SK-N-SH (cell line): ENCODE results near the gene SOS2. TPM values are rescaled to one million over a fixed set of nuclear protein-coding genes. Genes with fewer than 3 reads are reported as not detected.
"Not testable (repeated sequence)": the region's sequence is repeated elsewhere in the genome, so short reads cannot be mapped to it uniquely, and the experiment has no call there.

Experiments used
- CTCF ChIA-PET: fragments of 300-600, 350-600 bp; formaldehyde crosslinking; extraction: SDS; loops from one replicate; lab custom pipeline; 2021; lab: Yijun Ruan, JAX
- POLR2A ChIA-PET: fragments of 350-600 bp; sonication (Branson Sonifier 250); formaldehyde crosslinking; extraction: SDS; loops from one replicate; lab custom pipeline; 2020; ENCODE audit warnings: antibody characterized with exemption, inconsistent platforms; lab: Yijun Ruan, JAX
- DNase-seq: peaks from one replicate; pipeline ENCODE4 v3.0.0; 2012
- H2AFZ ChIP-seq: fragments of 200-600 bp; sonication (generic); 2 replicates; pipeline ENCODE4 v1.8.1; 2016; ENCODE audit warnings: antibody characterized with exemption, mild to moderate bottlenecking, low read depth
- H3F3A ChIP-seq: fragments of 200-600 bp; sonication (generic); replicated peaks from 2 replicates; pipeline ENCODE3; 2016; ENCODE audit warnings: antibody characterized with exemption, mild to moderate bottlenecking; ENCODE audit not compliant: insufficient read depth
- H3K27ac ChIP-seq, 2 experiments: fragments of 200-500 bp in 1 of 2; fragments of 200-600 bp in 1 of 2; sonication (Bioruptor generic) in 1 of 2; sonication (generic), shearing (Covaris generic) in 1 of 2; 2 replicates each; pipeline versions ENCODE4 v1.5.1 to v1.6.1; 2014 to 2016; ENCODE audit warnings: low read depth in 2 of 2, inconsistent platforms in 1 of 2, low read length in 1 of 2, mild to moderate bottlenecking in 1 of 2, mixed read lengths in 1 of 2
- H3K27me3 ChIP-seq: fragments of 200-600 bp; sonication (generic), shearing (Covaris generic); 2 replicates; pipeline ENCODE4 v1.6.1; 2016; ENCODE audit warnings: mixed run types; ENCODE audit not compliant: insufficient read depth
- H3K36me3 ChIP-seq, 2 experiments: fragments of 200-500 bp in 1 of 2; fragments of 200-600 bp in 1 of 2; sonication (Bioruptor generic) in 1 of 2; sonication (generic) in 1 of 2; replicated peaks in 1 of 2; 2 replicates each; pipeline versions ENCODE3 to v1.5.1; 2014 to 2016; ENCODE audit warnings: low read length in 1 of 2, mild to moderate bottlenecking in 1 of 2; ENCODE audit not compliant: insufficient read depth in 2 of 2, control insufficient read depth in 1 of 2
- H3K4me1 ChIP-seq, 2 experiments: fragments of 200-500 bp in 1 of 2; fragments of 200-600 bp in 1 of 2; sonication (Bioruptor generic) in 1 of 2; sonication (generic), shearing (Covaris generic) in 1 of 2; 2 replicates each; pipeline versions ENCODE4 v1.5.1 to v1.6.1; 2014 to 2016; ENCODE audit warnings: low read depth in 1 of 2, low read length in 1 of 2, mixed run types in 1 of 2; ENCODE audit not compliant: insufficient read depth in 2 of 2, control insufficient read depth in 1 of 2
- H3K4me2 ChIP-seq: fragments of 200-600 bp; sonication (generic), shearing (Covaris generic); 2 replicates; pipeline ENCODE4 v1.6.1; 2017; ENCODE audit warnings: mixed run types
- H3K4me3 ChIP-seq, 2 experiments: fragments of 200-500 bp in 1 of 2; fragments of 200-600 bp in 1 of 2; sonication (Bioruptor generic) in 1 of 2; sonication (generic), shearing (Covaris generic) in 1 of 2; 2 replicates each; pipeline versions ENCODE4 v1.5.1 to v1.8.1; 2014 to 2016; ENCODE audit warnings: low read depth in 2 of 2, inconsistent platforms in 1 of 2, low read length in 1 of 2, mild to moderate bottlenecking in 1 of 2, mixed read lengths in 1 of 2, moderate library complexity in 1 of 2
- H3K79me2 ChIP-seq: fragments of 200-600 bp; sonication (generic); 2 replicates; pipeline ENCODE4 v1.8.1; 2017; ENCODE audit warnings: mild to moderate bottlenecking; ENCODE audit not compliant: insufficient read depth
- H3K9ac ChIP-seq: fragments of 200-600 bp; sonication (generic); 2 replicates; pipeline ENCODE4 v1.6.1; 2017; ENCODE audit warnings: mixed run types
- H3K9me2 ChIP-seq: fragments of 200-600 bp; sonication (generic); 2 replicates; pipeline ENCODE4 v1.6.1; 2017; ENCODE audit warnings: mixed run types
- H3K9me3 ChIP-seq: fragments of 200-600 bp; sonication (generic); 2 replicates; pipeline ENCODE4 v1.6.1; 2017; ENCODE audit warnings: mixed run types, mild to moderate bottlenecking, moderate library complexity
- H4K20me1 ChIP-seq: fragments of 200-600 bp; sonication (generic); 2 replicates; pipeline ENCODE4 v1.6.1; 2017; ENCODE audit warnings: mild to moderate bottlenecking, mixed run types; ENCODE audit not compliant: insufficient read depth
- YY1 ChIP-seq: IDR thresholded peaks from 2 replicates; pipeline ENCODE4 v1.4.0; 2012; ENCODE audit warnings: low read depth, mild to moderate bottlenecking
- WGBS: methylation state at CpG from one replicate; pipeline ENCODE4 v1.1.6; 2017; ENCODE audit warnings: low lambda C conversion rate; 5-methylcytosine and 5-hydroxymethylcytosine counted together
- polyA plus RNA-seq, 3 experiments: library from polyadenylated mRNA; depleted of rRNA; stranded (reverse); fragments of >200 nt; gene quantifications; 2 replicates each; pipeline ENCODE4 v1.2.3, GENCODE V29; 2012
- TF ChIP-seq, protein P1 (sequence below): IDR thresholded peaks from 2 replicates; pipeline ENCODE4 v1.4.0; 2012; ENCODE audit warnings: low read depth
- TF ChIP-seq, protein P2 (sequence below): IDR thresholded peaks from 2 replicates; pipeline ENCODE4 v1.6.1; 2012; ENCODE audit warnings: mild to moderate bottlenecking, low read depth, low read length, moderate library complexity

The SOS2 gene
- polyA plus RNA-seq, 1 of the 3 experiments (the other 2 are of a cell fraction) = 6.2 TPM

DNA sequence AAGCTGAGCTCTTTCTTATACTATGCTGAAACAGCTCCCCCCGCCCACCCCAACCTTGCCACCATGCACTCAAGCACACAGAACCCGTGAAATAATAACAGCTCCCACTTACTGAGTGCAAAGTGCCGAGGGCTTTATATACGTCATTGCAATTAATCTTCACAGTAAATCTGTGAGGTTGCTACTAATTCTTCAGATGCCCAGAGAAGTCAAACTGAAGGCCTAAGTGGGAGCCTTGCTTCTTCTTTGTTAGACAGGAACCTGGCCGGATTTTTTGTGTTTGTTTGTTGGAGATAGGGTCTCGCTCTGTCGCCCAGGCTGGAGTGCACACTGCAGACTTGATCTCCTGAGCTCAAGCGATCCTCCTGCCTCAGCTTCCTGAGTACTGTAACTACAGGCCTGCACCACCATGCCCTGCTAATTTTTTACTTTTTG lies 149.1 kb downstream of the SOS2 start:
- POLR2A ChIA-PET = interaction anchor here (1.0 kb wide), 1 partner anchor 34 kb away, joined by 3 read pairs; the partner anchor contains the start of gene VCPKMT
- H2AFZ ChIP-seq = no peak overlapping the region
- no peak overlapping the region for H3K9ac ChIP-seq
- DNase-seq = no peak
- no peaks in the 10 kb centered on the region for H4K20me1 ChIP-seq
- H3K4me3 ChIP-seq = no peak overlapping the region
- H3K4me2 ChIP-seq = no peak overlapping the region
- H3K9me2 ChIP-seq = no peaks in the 10 kb centered on the region
- no peaks in the 10 kb centered on the region for H3K36me3 ChIP-seq
- TF ChIP-seq, protein P1, sequence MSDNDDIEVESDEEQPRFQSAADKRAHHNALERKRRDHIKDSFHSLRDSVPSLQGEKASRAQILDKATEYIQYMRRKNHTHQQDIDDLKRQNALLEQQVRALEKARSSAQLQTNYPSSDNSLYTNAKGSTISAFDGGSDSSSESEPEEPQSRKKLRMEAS = no peak
- TF ChIP-seq, protein P2, sequence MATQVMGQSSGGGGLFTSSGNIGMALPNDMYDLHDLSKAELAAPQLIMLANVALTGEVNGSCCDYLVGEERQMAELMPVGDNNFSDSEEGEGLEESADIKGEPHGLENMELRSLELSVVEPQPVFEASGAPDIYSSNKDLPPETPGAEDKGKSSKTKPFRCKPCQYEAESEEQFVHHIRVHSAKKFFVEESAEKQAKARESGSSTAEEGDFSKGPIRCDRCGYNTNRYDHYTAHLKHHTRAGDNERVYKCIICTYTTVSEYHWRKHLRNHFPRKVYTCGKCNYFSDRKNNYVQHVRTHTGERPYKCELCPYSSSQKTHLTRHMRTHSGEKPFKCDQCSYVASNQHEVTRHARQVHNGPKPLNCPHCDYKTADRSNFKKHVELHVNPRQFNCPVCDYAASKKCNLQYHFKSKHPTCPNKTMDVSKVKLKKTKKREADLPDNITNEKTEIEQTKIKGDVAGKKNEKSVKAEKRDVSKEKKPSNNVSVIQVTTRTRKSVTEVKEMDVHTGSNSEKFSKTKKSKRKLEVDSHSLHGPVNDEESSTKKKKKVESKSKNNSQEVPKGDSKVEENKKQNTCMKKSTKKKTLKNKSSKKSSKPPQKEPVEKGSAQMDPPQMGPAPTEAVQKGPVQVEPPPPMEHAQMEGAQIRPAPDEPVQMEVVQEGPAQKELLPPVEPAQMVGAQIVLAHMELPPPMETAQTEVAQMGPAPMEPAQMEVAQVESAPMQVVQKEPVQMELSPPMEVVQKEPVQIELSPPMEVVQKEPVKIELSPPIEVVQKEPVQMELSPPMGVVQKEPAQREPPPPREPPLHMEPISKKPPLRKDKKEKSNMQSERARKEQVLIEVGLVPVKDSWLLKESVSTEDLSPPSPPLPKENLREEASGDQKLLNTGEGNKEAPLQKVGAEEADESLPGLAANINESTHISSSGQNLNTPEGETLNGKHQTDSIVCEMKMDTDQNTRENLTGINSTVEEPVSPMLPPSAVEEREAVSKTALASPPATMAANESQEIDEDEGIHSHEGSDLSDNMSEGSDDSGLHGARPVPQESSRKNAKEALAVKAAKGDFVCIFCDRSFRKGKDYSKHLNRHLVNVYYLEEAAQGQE = no peak
- no peak for TF ChIP-seq YY1
- H3K27ac ChIP-seq = no peak overlapping the region
- no peaks in the 10 kb centered on the region for H3K79me2 ChIP-seq
- 86% methylated on average over 8 of the region's 8 CpGs for WGBS
- H3K4me1 ChIP-seq = no peaks in the 10 kb centered on the region; a peak in 1 of 4 replicates
- H3K27me3 ChIP-seq = no peaks in the 10 kb centered on the region
- CTCF ChIA-PET = interaction anchor here (1.0 to 1.7 kb wide), 5 partner anchors 9 to 221 kb away, joined by 3 to 8 read pairs (median 3); no protein-coding TSS in a partner anchor
- peaks cover 10% of the 10 kb centered on the region for H3F3A ChIP-seq
- no peaks in the 10 kb centered on the region for H3K9me3 ChIP-seq

DNA sequence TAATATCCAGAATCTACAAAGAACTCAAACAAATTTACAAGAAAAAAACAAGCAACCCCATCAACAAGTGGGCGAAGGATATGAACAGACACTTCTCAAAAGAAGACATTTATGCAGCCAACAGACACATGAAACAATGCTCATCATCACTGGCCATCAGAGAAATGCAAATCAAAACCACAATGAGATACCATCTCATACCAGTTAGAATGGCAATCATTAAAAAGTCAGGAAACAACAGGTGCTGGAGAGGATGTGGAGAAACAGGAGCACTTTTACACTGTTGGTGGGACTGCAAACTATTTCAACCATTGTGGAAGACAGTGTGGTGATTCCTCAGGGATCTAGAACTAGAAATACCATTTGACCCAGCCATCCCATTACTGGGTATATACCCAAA lies 152.3 kb downstream of the SOS2 start:
- POLR2A ChIA-PET, DNase-seq, H3K27me3 ChIP-seq, H3K9ac ChIP-seq, H2AFZ ChIP-seq, H3F3A ChIP-seq, H3K27ac ChIP-seq, H3K9me3 ChIP-seq, CTCF ChIA-PET, H3K4me1 ChIP-seq, H3K9me2 ChIP-seq, H3K36me3 ChIP-seq, H3K4me3 ChIP-seq, H3K4me2 ChIP-seq, H4K20me1 ChIP-seq, H3K79me2 ChIP-seq: not testable (repeated sequence)
- 100% methylated on average over 1 of the region's 1 CpG for WGBS

DNA sequence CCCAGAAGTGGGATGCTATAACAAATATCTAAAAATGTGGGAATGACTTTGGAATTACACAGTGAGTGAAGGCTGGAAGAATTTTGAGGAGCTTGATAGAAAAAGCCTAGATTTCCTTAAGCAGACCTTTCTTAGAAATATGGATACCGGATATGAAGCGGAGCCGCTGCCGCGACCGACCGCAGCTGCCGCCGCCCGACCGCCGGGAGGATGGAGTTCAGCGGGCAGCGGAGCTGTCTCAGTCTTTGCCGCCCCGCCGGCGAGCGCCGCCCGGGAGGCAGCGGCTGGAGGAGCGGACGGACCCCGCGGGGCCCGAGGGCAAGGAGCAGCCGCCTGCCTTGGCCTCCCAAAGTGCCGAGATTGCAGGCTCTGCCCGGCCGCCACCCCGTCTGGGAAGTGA lies 157.7 kb downstream of the SOS2 start:
- WGBS = 99% methylated on average over 14 of the region's 32 CpGs
- H3F3A ChIP-seq, H3K4me3 ChIP-seq, H3K9me3 ChIP-seq, H2AFZ ChIP-seq, H3K9me2 ChIP-seq, POLR2A ChIA-PET, H3K27ac ChIP-seq, DNase-seq, H3K4me2 ChIP-seq, H3K79me2 ChIP-seq, H3K27me3 ChIP-seq, H3K9ac ChIP-seq, H3K36me3 ChIP-seq, H3K4me1 ChIP-seq, H4K20me1 ChIP-seq: not testable (repeated sequence)
- CTCF ChIA-PET = interaction anchor here (0.6 to 4.6 kb wide), 2 partner anchors 12 to 182 kb away, joined by 3 to 17 read pairs; no protein-coding TSS in a partner anchor
